ENCODE measurements around the gene ZBTB5.

The ZBTB5 gene

DNA sequence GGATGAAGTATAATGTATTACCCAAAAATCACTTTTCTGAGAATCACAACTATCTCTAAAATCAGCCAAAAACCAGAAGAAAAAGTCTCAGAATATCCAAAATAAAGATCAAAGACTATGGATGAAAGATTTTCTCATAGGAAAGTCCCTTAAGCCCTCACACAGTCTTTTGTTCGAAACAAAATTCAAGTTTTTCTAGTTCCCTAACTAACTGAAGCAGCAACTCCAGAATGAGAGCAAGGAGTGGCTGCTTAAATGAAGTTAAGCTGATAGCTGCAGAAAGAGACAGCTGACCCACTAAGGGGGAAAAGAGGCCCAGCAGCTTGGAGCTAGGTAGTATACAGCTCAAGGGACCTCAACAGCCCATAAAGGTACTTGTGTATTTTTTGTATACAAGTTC, 8.4 kb downstream of the ZBTB5 start:
- no peaks in the 10 kb centered on the region for H3K36me3 ChIP-seq (ENCODE audit: control insufficient read depth, insufficient read depth, low read length)
- peaks cover 27% of the 10 kb centered on the region for H3K4me1 ChIP-seq (ENCODE audit: control insufficient read depth, insufficient read depth, low read length)
- no peak overlapping the region for H3K4me3 ChIP-seq (ENCODE audit: low read length)
- no peaks in the 10 kb centered on the region for H3K9me3 ChIP-seq (ENCODE audit: control insufficient read depth, low read length)
- no peaks in the 10 kb centered on the region for H3K27me3 ChIP-seq (ENCODE audit: control insufficient read depth, insufficient read depth, low read length)
- H3K9ac ChIP-seq (ENCODE audit: low read length), result no peak overlapping the region

DNA sequence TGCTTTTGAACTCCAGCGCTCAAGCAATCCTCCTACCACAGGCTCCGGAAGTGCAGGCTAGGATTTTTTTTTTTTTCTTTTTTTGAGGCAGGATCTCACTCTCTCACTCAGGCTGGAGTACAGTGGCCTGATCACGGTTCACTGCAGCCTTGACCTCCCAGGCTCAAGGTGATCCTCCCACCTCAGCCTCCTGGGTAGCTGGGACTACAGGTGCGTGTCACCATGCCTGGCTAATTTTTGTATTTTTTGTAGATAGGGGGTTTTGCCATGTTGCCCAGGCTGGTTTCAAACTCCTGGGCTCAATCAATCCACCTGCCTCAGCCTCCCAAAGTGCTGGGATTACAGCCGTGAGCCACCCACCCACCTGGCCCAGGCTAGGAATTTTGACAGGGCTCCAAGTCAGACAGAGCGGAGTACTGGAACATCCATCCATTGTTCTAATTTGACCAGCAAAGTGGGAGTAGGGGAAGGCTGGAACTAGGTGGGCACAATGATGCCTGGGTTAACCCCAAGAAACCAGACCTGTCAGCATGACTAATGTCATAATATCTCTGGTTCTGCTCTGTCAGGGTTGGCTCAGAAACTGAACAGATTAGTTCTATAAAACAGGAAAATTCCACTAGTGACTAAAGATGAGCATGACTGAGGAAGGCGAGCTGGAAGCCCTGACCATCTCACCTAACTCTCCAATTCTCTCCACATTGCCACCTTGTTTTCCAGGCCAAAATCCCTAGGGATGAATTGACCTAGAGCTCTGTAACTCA, 9.2 kb downstream of the ZBTB5 start:
- Histone ChIP-seq H3K36me3 (ENCODE audit: control insufficient read depth, insufficient read depth, low read length) (no peaks in the 10 kb centered on the region), H3K9ac (ENCODE audit: low read length) (no peak overlapping the region), H3K4me3 (ENCODE audit: low read length) (no peak overlapping the region), H3K9me3 (ENCODE audit: control insufficient read depth, low read length) (no peaks in the 10 kb centered on the region), H3K4me1 (ENCODE audit: control insufficient read depth, insufficient read depth, low read length) (peaks cover 27% of the 10 kb centered on the region), H3K27me3 (ENCODE audit: control insufficient read depth, insufficient read depth, low read length) (no peaks in the 10 kb centered on the region)

DNA sequence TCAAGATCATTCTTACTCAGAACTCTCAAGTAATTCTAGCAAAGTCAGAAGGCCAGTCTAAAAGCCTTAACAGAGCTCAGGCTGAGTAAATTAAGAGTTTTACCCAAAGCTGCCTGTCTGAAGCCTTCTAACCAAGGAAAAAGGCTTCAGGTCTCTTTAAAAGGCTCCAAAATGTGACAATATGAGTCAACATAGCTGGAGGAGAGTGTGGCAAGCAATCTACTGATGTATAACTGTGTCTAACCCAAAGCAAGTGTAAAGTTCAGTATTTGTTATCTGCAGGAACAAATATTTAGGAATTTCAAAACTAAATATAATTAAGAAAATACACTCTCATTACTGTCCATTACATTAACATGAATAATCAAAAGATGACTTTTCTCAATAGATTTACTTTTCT, 11.0 kb downstream of the ZBTB5 start:
- Histone ChIP-seq H3K4me1 (ENCODE audit: control insufficient read depth, insufficient read depth, low read length) (peaks cover 27% of the 10 kb centered on the region), H3K9me3 (ENCODE audit: control insufficient read depth, low read length) (no peaks in the 10 kb centered on the region), H3K36me3 (ENCODE audit: control insufficient read depth, insufficient read depth, low read length) (no peaks in the 10 kb centered on the region), H3K4me3 (ENCODE audit: low read length) (no peak overlapping the region), H3K27me3 (ENCODE audit: control insufficient read depth, insufficient read depth, low read length) (no peaks in the 10 kb centered on the region), H3K9ac (ENCODE audit: low read length) (no peak overlapping the region)

DNA sequence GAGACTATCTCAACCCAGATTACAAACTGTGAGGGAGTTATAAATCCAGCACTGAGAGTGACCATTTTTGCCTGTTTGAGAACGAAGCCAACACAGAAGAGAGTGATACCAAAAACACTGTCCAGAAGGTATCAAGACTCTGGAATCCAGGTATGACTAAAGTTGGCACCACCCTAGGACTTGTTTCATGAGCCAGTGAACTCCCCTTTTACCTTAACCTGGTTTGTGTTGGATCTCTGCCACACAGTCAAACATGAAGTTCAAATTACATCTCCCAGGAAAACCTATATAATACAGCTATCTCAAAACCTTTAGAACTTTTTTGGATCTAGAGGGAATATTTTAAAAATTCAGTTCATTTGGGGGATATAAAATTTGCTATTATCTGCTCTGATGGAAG, 11.4 kb downstream of the ZBTB5 start:
- Histone ChIP-seq H3K36me3 (ENCODE audit: control insufficient read depth, insufficient read depth, low read length) (no peaks in the 10 kb centered on the region), H3K4me1 (ENCODE audit: control insufficient read depth, insufficient read depth, low read length) (peaks cover 27% of the 10 kb centered on the region), H3K27me3 (ENCODE audit: control insufficient read depth, insufficient read depth, low read length) (no peaks in the 10 kb centered on the region), H3K9ac (ENCODE audit: low read length) (no peak overlapping the region), H3K4me3 (ENCODE audit: low read length) (no peak overlapping the region), H3K9me3 (ENCODE audit: control insufficient read depth, low read length) (no peaks in the 10 kb centered on the region)

DNA sequence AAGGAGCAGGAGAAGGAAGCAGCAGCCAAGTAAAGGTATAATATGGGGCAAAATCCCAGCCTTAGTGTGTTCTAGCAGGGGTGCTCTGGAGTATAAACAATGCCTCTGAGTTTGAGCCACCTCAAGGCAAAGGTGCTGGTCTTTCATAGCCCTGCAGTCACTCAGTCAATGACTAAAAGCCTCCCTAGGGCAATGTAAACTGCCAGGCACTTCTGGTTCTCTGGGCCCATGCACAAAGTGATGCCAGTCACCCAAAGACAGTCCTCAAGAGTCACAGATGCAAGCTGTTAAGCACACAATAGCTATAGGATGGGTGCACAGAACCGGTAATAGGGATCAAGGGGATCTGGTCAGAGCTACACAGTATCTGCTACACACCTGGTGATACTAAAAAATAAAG, 12.6 kb downstream of the ZBTB5 start:
- Histone ChIP-seq H3K4me3 (ENCODE audit: low read length) (no peak overlapping the region), H3K9ac (ENCODE audit: low read length) (no peak overlapping the region), H3K4me1 (ENCODE audit: control insufficient read depth, insufficient read depth, low read length) (peaks cover 27% of the 10 kb centered on the region), H3K9me3 (ENCODE audit: control insufficient read depth, low read length) (no peaks in the 10 kb centered on the region), H3K36me3 (ENCODE audit: control insufficient read depth, insufficient read depth, low read length) (no peaks in the 10 kb centered on the region), H3K27me3 (ENCODE audit: control insufficient read depth, insufficient read depth, low read length) (no peaks in the 10 kb centered on the region)

DNA sequence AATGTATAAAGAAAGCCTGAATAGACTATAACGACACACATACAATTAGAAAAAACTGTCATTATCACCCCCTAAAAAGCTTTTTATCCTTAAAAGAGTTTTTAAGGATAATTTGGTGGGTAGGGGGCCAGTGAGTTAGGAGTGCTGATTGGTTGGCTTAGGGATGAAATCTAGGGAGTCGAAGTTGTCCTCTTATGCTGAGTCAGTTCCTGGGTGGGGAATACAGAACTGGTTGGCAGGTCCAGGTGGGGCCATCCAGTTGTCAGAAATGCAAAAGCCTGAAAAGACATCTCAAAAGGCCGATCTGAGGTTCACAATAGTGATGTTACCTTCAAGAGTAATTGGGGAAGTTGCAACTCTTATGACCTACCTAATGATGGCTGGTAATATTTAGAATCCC, 13.6 kb downstream of the ZBTB5 start:
- H3K9ac ChIP-seq (ENCODE audit: low read length), result no peak overlapping the region

DNA sequence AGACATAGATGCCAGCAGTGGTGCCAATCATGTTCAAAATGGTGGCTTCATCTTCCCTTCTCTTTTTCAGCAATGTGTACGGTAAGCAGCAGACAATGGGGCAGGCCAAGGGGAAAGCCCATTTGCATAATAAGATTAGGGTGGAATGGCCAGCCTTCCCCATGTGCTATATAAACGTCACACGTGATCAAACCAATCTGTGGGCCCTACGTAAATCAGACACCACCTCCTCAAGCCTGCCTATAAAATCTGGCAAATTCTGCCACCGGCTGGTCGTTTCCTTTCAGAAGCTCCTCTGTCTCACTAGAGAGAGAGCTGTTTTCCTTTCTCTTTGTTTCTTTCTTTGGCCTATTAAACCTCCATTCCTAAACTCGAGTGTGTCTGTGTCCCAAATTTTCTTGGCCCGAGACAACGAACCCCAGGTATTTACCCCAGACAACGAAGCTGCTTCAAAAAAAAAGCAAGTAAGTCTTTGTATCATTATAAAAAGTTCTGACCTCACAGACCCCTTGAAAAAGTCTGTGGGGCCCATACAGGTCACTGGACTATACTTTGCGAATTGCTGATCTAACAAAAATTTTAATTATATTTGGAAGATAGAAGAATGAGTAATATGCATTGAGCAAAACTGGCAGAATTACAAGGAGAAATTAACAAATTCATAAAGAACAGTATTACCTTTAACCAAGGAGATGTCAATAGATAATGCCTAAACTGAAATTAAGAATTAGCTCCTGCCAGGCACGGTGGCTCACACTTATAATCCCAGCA, 15.2 kb downstream of the ZBTB5 start:
- H3K4me3 ChIP-seq (ENCODE audit: low read length), result no peak overlapping the region
- H3K9me3 ChIP-seq (ENCODE audit: control insufficient read depth, low read length), result no peaks in the 10 kb centered on the region
- H3K36me3 ChIP-seq (ENCODE audit: control insufficient read depth, insufficient read depth, low read length), result no peaks in the 10 kb centered on the region
- no peak overlapping the region for H3K9ac ChIP-seq (ENCODE audit: low read length)
- peaks cover 36% of the 10 kb centered on the region for H3K4me1 ChIP-seq (ENCODE audit: control insufficient read depth, insufficient read depth, low read length)
- H3K27me3 ChIP-seq (ENCODE audit: control insufficient read depth, insufficient read depth, low read length), result no peaks in the 10 kb centered on the region

More for the DNA sequence above, 13.6 kb downstream of the ZBTB5 start:
- Histone ChIP-seq H3K9me3 (ENCODE audit: control insufficient read depth, low read length) (no peaks in the 10 kb centered on the region), H3K4me3 (ENCODE audit: low read length) (no peak overlapping the region), H3K36me3 (ENCODE audit: control insufficient read depth, insufficient read depth, low read length) (no peaks in the 10 kb centered on the region), H3K27me3 (ENCODE audit: control insufficient read depth, insufficient read depth, low read length) (no peaks in the 10 kb centered on the region), H3K4me1 (ENCODE audit: control insufficient read depth, insufficient read depth, low read length) (peaks cover 30% of the 10 kb centered on the region)

DNA sequence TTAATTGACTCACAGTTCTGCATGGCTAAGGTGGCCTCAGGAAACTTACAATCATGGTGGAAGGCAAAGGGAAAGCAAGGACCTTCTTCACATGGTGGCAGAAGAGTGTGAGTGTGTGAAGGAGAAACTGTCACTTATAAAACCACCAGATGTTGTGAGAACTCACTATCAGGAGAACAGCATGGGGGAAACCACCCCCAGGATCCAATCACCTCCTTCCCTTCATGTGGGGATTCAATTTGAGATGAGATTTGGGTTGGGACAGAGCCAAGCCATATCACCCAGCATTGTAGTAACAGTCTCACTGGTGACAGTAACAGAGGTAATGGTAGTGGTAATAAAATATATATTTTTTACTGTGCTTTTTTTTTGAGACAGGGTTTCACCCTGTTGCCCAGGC, 18.1 kb downstream of the ZBTB5 start:
- no peak overlapping the region for H3K4me3 ChIP-seq (ENCODE audit: low read length)

DNA sequence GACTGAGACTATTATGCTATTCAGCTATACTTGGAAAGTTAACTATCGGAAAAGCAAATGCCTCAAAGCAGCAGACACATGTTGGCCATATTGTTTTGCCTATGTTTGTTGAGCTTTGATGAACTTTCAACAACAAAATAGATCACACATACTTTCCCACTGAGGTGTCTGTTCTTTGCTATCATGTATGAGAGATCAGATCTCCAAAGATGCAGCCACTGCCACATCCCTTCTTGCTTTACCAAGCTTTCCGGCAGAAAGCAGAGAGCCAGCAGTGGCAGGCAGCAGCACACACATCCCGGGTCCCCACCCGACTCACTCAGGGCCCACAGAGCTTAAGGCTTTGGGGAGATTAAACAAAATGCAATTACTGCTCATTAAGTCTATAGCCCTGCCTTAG, 18.8 kb downstream of the ZBTB5 start:
- no peak overlapping the region for H3K9ac ChIP-seq (ENCODE audit: low read length)
- H3K4me1 ChIP-seq (ENCODE audit: control insufficient read depth, insufficient read depth, low read length), result peaks cover 23% of the 10 kb centered on the region
- no peak overlapping the region for H3K4me3 ChIP-seq (ENCODE audit: low read length)
- H3K36me3 ChIP-seq (ENCODE audit: control insufficient read depth, insufficient read depth, low read length), result no peaks in the 10 kb centered on the region
- H3K27me3 ChIP-seq (ENCODE audit: control insufficient read depth, insufficient read depth, low read length), result no peaks in the 10 kb centered on the region
- no peaks in the 10 kb centered on the region for H3K9me3 ChIP-seq (ENCODE audit: control insufficient read depth, low read length)

More for the DNA sequence above, 18.1 kb downstream of the ZBTB5 start:
- Histone ChIP-seq H3K9me3 (ENCODE audit: control insufficient read depth, low read length) (no peaks in the 10 kb centered on the region), H3K9ac (ENCODE audit: low read length) (no peak overlapping the region), H3K27me3 (ENCODE audit: control insufficient read depth, insufficient read depth, low read length) (no peaks in the 10 kb centered on the region), H3K4me1 (ENCODE audit: control insufficient read depth, insufficient read depth, low read length) (peaks cover 25% of the 10 kb centered on the region), H3K36me3 (ENCODE audit: control insufficient read depth, insufficient read depth, low read length) (no peaks in the 10 kb centered on the region)

DNA sequence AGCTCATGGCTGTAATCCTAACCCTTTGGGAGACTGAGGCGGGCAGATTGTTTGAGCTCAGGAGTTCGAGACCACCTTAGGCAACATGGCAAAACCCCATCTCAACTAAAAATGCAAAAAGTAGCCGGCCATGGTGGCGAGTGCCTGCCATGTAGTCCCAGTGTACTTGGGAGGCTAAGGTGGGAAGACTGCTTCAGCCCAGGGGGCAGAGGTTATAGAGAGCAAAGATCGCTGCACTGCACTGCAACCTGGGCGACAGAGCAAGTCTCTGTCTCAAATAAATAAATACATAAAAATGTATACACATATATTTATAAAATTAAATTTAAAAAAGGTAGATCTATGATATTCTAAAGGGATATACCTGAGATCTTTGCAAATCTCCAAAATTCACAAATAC, 19.4 kb downstream of the ZBTB5 start:
- no peaks in the 10 kb centered on the region for H3K9me3 ChIP-seq (ENCODE audit: control insufficient read depth, low read length)
- H3K4me3 ChIP-seq (ENCODE audit: low read length), result no peak overlapping the region
- H3K9ac ChIP-seq (ENCODE audit: low read length), result no peak overlapping the region
- no peaks in the 10 kb centered on the region for H3K36me3 ChIP-seq (ENCODE audit: control insufficient read depth, insufficient read depth, low read length)
- no peaks in the 10 kb centered on the region for H3K27me3 ChIP-seq (ENCODE audit: control insufficient read depth, insufficient read depth, low read length)
- peaks cover 23% of the 10 kb centered on the region for H3K4me1 ChIP-seq (ENCODE audit: control insufficient read depth, insufficient read depth, low read length)

DNA sequence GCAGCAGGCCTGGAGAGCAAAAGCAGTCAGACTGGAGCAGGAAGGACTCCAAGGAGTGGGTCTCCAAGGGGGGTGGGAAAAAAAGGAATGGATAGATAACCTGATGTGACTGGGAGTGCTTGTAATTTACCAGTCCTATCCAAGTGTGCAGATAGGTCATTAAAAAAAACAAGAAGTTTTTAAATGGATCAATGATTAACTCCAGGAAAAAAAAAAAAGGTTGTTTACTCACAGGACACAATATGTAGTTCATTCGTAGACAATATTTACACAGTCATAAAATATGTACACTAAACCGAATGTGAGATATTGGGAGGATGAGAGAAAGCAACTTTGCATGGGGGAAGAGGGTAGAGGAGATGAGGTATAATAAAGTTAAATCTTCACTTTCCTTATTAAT, 20.4 kb downstream of the ZBTB5 start:
- Histone ChIP-seq H3K9me3 (ENCODE audit: control insufficient read depth, low read length) (no peaks in the 10 kb centered on the region), H3K4me3 (ENCODE audit: low read length) (no peak overlapping the region), H3K27me3 (ENCODE audit: control insufficient read depth, insufficient read depth, low read length) (no peaks in the 10 kb centered on the region), H3K4me1 (ENCODE audit: control insufficient read depth, insufficient read depth, low read length) (peaks cover 23% of the 10 kb centered on the region), H3K9ac (ENCODE audit: low read length) (no peak overlapping the region), H3K36me3 (ENCODE audit: control insufficient read depth, insufficient read depth, low read length) (no peaks in the 10 kb centered on the region)

DNA sequence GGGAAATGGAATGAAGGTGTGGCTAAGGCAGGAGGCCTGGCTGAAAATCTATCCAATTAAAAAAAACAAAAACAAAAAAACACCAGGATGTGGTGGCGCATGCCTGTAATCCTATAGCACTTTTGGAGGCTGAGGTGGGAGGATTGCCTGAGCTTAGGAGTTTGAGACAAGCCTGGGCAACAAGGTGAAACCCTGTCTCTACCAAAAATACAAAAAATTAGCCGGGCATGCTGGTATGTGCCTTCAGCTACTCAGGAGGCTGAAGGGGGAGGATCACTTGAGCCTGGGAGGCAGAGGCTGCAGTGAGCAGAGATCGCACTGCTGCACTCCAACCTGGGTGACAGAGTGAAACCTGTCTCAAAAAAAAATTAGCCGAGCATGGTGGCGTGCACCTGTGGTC, 21.7 kb downstream of the ZBTB5 start:
- H3K9me3 ChIP-seq (ENCODE audit: control insufficient read depth, low read length), result no peaks in the 10 kb centered on the region
- H3K4me1 ChIP-seq (ENCODE audit: control insufficient read depth, insufficient read depth, low read length), result peaks cover 23% of the 10 kb centered on the region
- no peaks in the 10 kb centered on the region for H3K27me3 ChIP-seq (ENCODE audit: control insufficient read depth, insufficient read depth, low read length)
- no peak overlapping the region for H3K4me3 ChIP-seq (ENCODE audit: low read length)
- no peak overlapping the region for H3K9ac ChIP-seq (ENCODE audit: low read length)
- H3K36me3 ChIP-seq (ENCODE audit: control insufficient read depth, insufficient read depth, low read length), result no peaks in the 10 kb centered on the region
